A673 (cell line): ENCODE data around the gene IFNL1. TPM values are rescaled to one million over a fixed set of nuclear protein-coding genes. Genes with fewer than 3 reads are reported as not detected.

ENCODE experiments used
- BruUV-seq: library from RNA; stranded (reverse); fragments of 400-500 nt; replicated peaks from 2 replicates; lab custom pipeline; 2021; lab: Mats Ljungman, UMichigan
- CTCF ChIA-PET: fragments of 300-600 bp; sonication (Branson Sonifier 250); formaldehyde crosslinking; loops from one replicate; lab custom pipeline; 2022; ENCODE audit warnings: antibody characterized with exemption; lab: Charles Lee
- POLR2A ChIA-PET: fragments of 300-600 bp; sonication (Branson Sonifier 250); formaldehyde crosslinking; loops from one replicate; lab custom pipeline; 2022; ENCODE audit warnings: antibody characterized with exemption; ENCODE audit not compliant: low non-redundant PET; lab: Charles Lee
- DNase-seq: peaks from one replicate; pipeline ENCODE4 v3.0.0-alpha.2; 2015; ENCODE audit warnings: low spot score
- H3K27ac ChIP-seq: fragments of 200-600 bp; sonication (generic); 2 replicates; pipeline ENCODE4 v1.5.1; 2016; ENCODE audit warnings: mixed run types, low read depth, mild to moderate bottlenecking, mixed read lengths, antibody characterized with exemption, low read length; ENCODE audit not compliant: poor library complexity, severe bottlenecking
- H3K27me3 ChIP-seq: fragments of 200-600 bp; sonication (generic); replicated peaks from 2 replicates; pipeline ENCODE4 v1.6.1; 2017; ENCODE audit warnings: mixed run types, low read depth, mild to moderate bottlenecking, mixed read lengths, antibody characterized with exemption, low read length; ENCODE audit not compliant: insufficient read depth, poor library complexity
- H3K36me3 ChIP-seq: fragments of 200-600 bp; sonication (generic); 2 replicates; pipeline ENCODE4 v1.6.1; 2016; ENCODE audit warnings: mixed run types, mild to moderate bottlenecking, mixed read lengths, antibody characterized with exemption, low read length; ENCODE audit not compliant: insufficient read depth, poor library complexity, severe bottlenecking
- H3K4me1 ChIP-seq: fragments of 200-600 bp; sonication (generic); 2 replicates; pipeline ENCODE4 v1.6.1; 2017; ENCODE audit warnings: mixed run types, mild to moderate bottlenecking, mixed read lengths, antibody characterized with exemption, low read length; ENCODE audit not compliant: insufficient read depth, poor library complexity, severe bottlenecking
- H3K4me3 ChIP-seq: fragments of 200-600 bp; sonication (generic); 2 replicates; pipeline ENCODE4 v1.5.1; 2016; ENCODE audit warnings: low read depth, mixed run types, mild to moderate bottlenecking, mixed read lengths, low read length; ENCODE audit not compliant: poor library complexity, severe bottlenecking
- H3K9me3 ChIP-seq: fragments of 200-600 bp; sonication (generic); 2 replicates; pipeline ENCODE4 v1.6.1; 2016; ENCODE audit warnings: mixed run types, low read depth, mild to moderate bottlenecking, mixed read lengths, antibody characterized with exemption, low read length; ENCODE audit not compliant: poor library complexity, severe bottlenecking
- CTCF ChIP-seq: fragments of 300-800, 200-600 bp; sonication (generic); conservative IDR thresholded peaks from 2 replicates; pipeline ENCODE4 v1.5.1; 2017; ENCODE audit warnings: low read depth, mild to moderate bottlenecking, antibody characterized with exemption, low read length, moderate library complexity, mixed read lengths
- EZH2 ChIP-seq: fragments of 200-600 bp; sonication (generic); IDR thresholded peaks from 2 replicates; pipeline ENCODE4 v1.6.1; 2017; ENCODE audit warnings: borderline replicate concordance, low read depth, mild to moderate bottlenecking, mixed read lengths, antibody characterized with exemption, low read length; ENCODE audit not compliant: poor library complexity, severe bottlenecking
- intact Hi-C: fragments of 100-400 bp; cut with micrococcal nuclease; formaldehyde crosslinking; loops from one replicate; pipeline ENCODE4 v1.10.0; 2022; ENCODE audit not compliant: unreplicated experiment
- total RNA-seq: library from RNA; stranded (reverse); gene quantifications from 2 replicates; pipeline ENCODE4 v1.2.3, GENCODE V29; 2021

IFNL1 gene
- total RNA-seq, 1 experiment from 2014 or later: not detected

GRCh38 chr19:39276740-39277139 is 19.5 kb upstream of the IFNL1 start:
- BruUV-seq: no TSS peak
- ChIA-PET CTCF (no interaction called here), POLR2A (no interaction called here)
- Histone ChIP-seq H3K4me3 (no peak overlapping the region), H3K27ac (no peak overlapping the region), H3K36me3 (no peaks in the 10 kb centered on the region), H3K4me1 (no peaks in the 10 kb centered on the region), H3K9me3 (no peaks in the 10 kb centered on the region), H3K27me3 (peaks cover 4% of the 10 kb centered on the region)
- intact Hi-C loops: no loop called here
- no peak for DNase-seq
- TF ChIP-seq EZH2: no peak
- TF ChIP-seq CTCF: no peak

DNA sequence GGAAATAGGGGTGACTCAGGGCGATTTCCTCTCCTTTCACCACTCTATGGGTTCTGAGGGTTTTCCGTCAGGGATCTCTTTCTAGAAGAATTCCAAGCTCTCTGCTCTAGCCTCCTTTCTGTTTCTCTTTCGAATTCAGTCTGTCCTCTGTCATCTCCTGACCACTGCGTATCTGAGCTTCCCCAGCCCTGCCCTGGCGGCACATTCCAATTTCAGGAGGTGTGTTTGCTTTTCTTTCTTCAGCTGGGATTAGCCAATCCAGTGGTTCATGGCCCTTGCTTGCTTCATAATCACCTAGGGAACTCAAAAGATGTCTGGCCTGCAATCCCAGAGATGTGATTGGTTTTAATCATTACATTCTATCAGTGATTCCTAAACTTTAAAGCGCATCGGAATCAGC is 18.6 kb upstream of the IFNL1 start:
- TF ChIP-seq EZH2 (no peak), CTCF (no peak)
- CTCF ChIA-PET: no interaction called here
- POLR2A ChIA-PET: no interaction called here
- Histone ChIP-seq H3K9me3 (no peaks in the 10 kb centered on the region), H3K27me3 (peaks cover 4% of the 10 kb centered on the region), H3K27ac (no peak overlapping the region), H3K4me3 (no peak overlapping the region), H3K36me3 (no peaks in the 10 kb centered on the region), H3K4me1 (no peaks in the 10 kb centered on the region)
- BruUV-seq: no TSS peak
- no peak for DNase-seq
- intact Hi-C loops: no loop called here

DNA sequence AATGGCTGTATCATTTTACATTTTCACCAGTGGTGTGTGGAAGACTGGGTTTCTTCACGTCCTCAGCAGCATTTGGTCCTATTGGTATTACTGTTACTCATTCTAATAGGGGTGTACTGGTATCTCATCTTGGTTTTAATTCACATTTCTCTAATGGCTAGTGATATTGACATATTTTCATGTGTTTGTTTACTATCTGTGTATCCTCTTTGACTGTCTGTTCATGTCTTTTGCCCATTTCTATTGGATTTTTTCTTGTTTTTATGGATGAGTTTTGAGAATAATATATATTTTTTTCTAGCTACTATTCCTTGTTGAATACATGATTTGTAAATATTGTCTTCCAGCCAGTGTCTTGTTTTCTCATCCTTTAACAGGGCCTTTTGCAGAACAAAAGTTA is 14.2 kb upstream of the IFNL1 start:
- intact Hi-C loops: no loop called here
- no TSS peak for BruUV-seq
- H3K27ac ChIP-seq: no peak overlapping the region
- no peak overlapping the region for H3K4me3 ChIP-seq
- POLR2A ChIA-PET: no interaction called here
- CTCF ChIA-PET: no interaction called here
- peaks cover 10% of the 10 kb centered on the region for H3K27me3 ChIP-seq
- no peaks in the 10 kb centered on the region for H3K36me3 ChIP-seq
- peaks cover 5% of the 10 kb centered on the region for H3K9me3 ChIP-seq
- no peak for TF ChIP-seq CTCF
- no peak for TF ChIP-seq EZH2
- H3K4me1 ChIP-seq: no peaks in the 10 kb centered on the region
- DNase-seq: no peak
